Femur (tissue), 1 donor: Measurements from ENCODE around the gene PRUNE2.
"Not testable (repeated sequence)": the region's sequence is repeated elsewhere in the genome, so short reads cannot be mapped to it uniquely, and the experiment has no call there.

ENCODE experiments used
- DNase-seq: peaks from one replicate; pipeline ENCODE4 v3.0.0-alpha.2; 2017

PRUNE2 gene

GRCh38 chr9:76787677-76788076 is 118.2 kb downstream of the PRUNE2 start:
- no peak for DNase-seq

- DNase-seq = no peak
Observed at GRCh38 chr9:76785501-76785900, 120.4 kb downstream of the PRUNE2 start.

GRCh38 chr9:76784881-76785280 is 121.0 kb downstream of the PRUNE2 start:
- DNase-seq = no peak

- no peak for DNase-seq
Observed at GRCh38 chr9:76772686-76773445, 133.0 kb downstream of the PRUNE2 start.

GRCh38 chr9:76766126-76766525 is 139.8 kb downstream of the PRUNE2 start:
- DNase-seq = no peak

- DNase-seq = no peak
Observed at GRCh38 chr9:76764138-76764537, 141.8 kb downstream of the PRUNE2 start, which contains the start of gene PCA3. TSS of gene PCA3 (plus strand) at chr9:76764438.

- no peak for DNase-seq
Observed at GRCh38 chr9:76761448-76761847, 144.5 kb downstream of the PRUNE2 start.

- DNase-seq = peak; percentile 26
Observed at GRCh38 chr9:76759732-76760131, 146.2 kb downstream of the PRUNE2 start.

- DNase-seq = no peak
Observed at GRCh38 chr9:76758476-76758875, 147.4 kb downstream of the PRUNE2 start.

- DNase-seq = no peak
Observed at GRCh38 chr9:76756941-76757673, 148.8 kb downstream of the PRUNE2 start.

- no peak for DNase-seq
Observed at GRCh38 chr9:76756268-76756640, 149.7 kb downstream of the PRUNE2 start.

GRCh38 chr9:76751001-76751400 is 154.9 kb downstream of the PRUNE2 start:
- DNase-seq = no peak

GRCh38 chr9:76744336-76744735 is 161.6 kb downstream of the PRUNE2 start:
- DNase-seq = no peak

GRCh38 chr9:76743931-76744330 is 162.0 kb downstream of the PRUNE2 start:
- no peak for DNase-seq

GRCh38 chr9:76742890-76743289 is 163.0 kb downstream of the PRUNE2 start:
- not testable (repeated sequence) for DNase-seq

GRCh38 chr9:76741524-76741923 is 164.4 kb downstream of the PRUNE2 start:
- no peak for DNase-seq

GRCh38 chr9:76738402-76738801 is 167.5 kb downstream of the PRUNE2 start:
- no peak for DNase-seq

GRCh38 chr9:76737154-76737902 is 168.6 kb downstream of the PRUNE2 start:
- DNase-seq = no peak

- DNase-seq = no peak
Observed at GRCh38 chr9:76734716-76735115, 171.2 kb downstream of the PRUNE2 start.

- no peak for DNase-seq
Observed at GRCh38 chr9:76733096-76733495, 172.8 kb downstream of the PRUNE2 start.

- DNase-seq = no peak
Observed at GRCh38 chr9:76732341-76732958, 173.5 kb downstream of the PRUNE2 start.

- DNase-seq = no peak
Observed at GRCh38 chr9:76730801-76731200, 175.1 kb downstream of the PRUNE2 start.
